KMS-11 (cell line): ENCODE results near the gene CRHR1.

Experiments
- H2AFZ ChIP-seq: fragments of 200-600 bp; sonication (generic); 2 replicates; pipeline ENCODE4 v1.6.1; 2016; ENCODE audit warnings: antibody characterized with exemption, mixed run types, low read depth
- H3K27ac ChIP-seq: fragments of 200-600 bp; sonication (generic); 2 replicates; pipeline ENCODE4 v1.6.1; 2016; ENCODE audit warnings: mild to moderate bottlenecking, mixed run types
- H3K27me3 ChIP-seq: fragments of 200-600 bp; sonication (generic); 2 replicates; pipeline ENCODE4 v1.6.1; 2017; ENCODE audit warnings: mild to moderate bottlenecking, low read depth, mixed run types, moderate library complexity; ENCODE audit not compliant: insufficient read depth
- H3K36me3 ChIP-seq: fragments of 200-600 bp; sonication (generic); 2 replicates; pipeline ENCODE4 v1.6.1; 2017; ENCODE audit warnings: mild to moderate bottlenecking, mixed run types; ENCODE audit not compliant: insufficient read depth
- H3K4me1 ChIP-seq: fragments of 200-600 bp; sonication (generic); 2 replicates; pipeline ENCODE4 v1.6.1; 2016; ENCODE audit warnings: mild to moderate bottlenecking, low read depth, mixed run types; ENCODE audit not compliant: poor library complexity, severe bottlenecking
- H3K4me2 ChIP-seq: fragments of 200-600 bp; sonication (generic); 2 replicates; pipeline ENCODE4 v1.7.0; 2016; ENCODE audit warnings: mild to moderate bottlenecking, mixed run types
- H3K4me3 ChIP-seq: fragments of 200-600 bp; sonication (generic); IDR thresholded peaks from 2 replicates; pipeline ENCODE4 v1.6.1; 2017; ENCODE audit warnings: low read depth, low read length, mixed read lengths; ENCODE audit not compliant: insufficient read depth
- H3K79me2 ChIP-seq: fragments of 200-600 bp; sonication (generic); 2 replicates; pipeline ENCODE4 v1.6.1; 2016; ENCODE audit warnings: low read depth, mixed run types; ENCODE audit not compliant: insufficient read depth
- H3K9ac ChIP-seq: fragments of 200-600 bp; sonication (generic); 2 replicates; pipeline ENCODE4 v1.6.1; 2016; ENCODE audit warnings: mild to moderate bottlenecking, mixed run types
- H4K20me1 ChIP-seq: fragments of 200-600 bp; sonication (generic); 2 replicates; pipeline ENCODE4 v1.6.1; 2016; ENCODE audit warnings: mild to moderate bottlenecking, mixed run types; ENCODE audit not compliant: insufficient read depth
- CTCF ChIP-seq: fragments of 200-600 bp; sonication (generic); conservative IDR thresholded peaks from 2 replicates; pipeline ENCODE4 v1.6.1; 2017; ENCODE audit warnings: low read depth, mild to moderate bottlenecking, antibody characterized with exemption, low read length, moderate library complexity, mixed read lengths

Gene CRHR1

GRCh38 chr17:45841186-45841585 is 57.1 kb downstream of the CRHR1 start:
- no peak overlapping the region for H3K4me3 ChIP-seq
- H3K27me3 ChIP-seq = peaks cover 23% of the 10 kb centered on the region; the same call in 1 of the 2 replicates
- H3K27ac ChIP-seq = no peak overlapping the region
- no peaks in the 10 kb centered on the region for H3K36me3 ChIP-seq
- H3K79me2 ChIP-seq = no peaks in the 10 kb centered on the region
- H2AFZ ChIP-seq = no peak overlapping the region
- H3K4me2 ChIP-seq = no peak overlapping the region
- TF ChIP-seq CTCF = no peak
- no peaks in the 10 kb centered on the region for H4K20me1 ChIP-seq
- no peak overlapping the region for H3K9ac ChIP-seq
- no peaks in the 10 kb centered on the region for H3K4me1 ChIP-seq

GRCh38 chr17:45841883-45842525 is 57.9 kb downstream of the CRHR1 start:
- Histone ChIP-seq H3K27ac (no peak overlapping the region), H3K9ac (no peak overlapping the region), H3K27me3 (peaks cover 17% of the 10 kb centered on the region; the same call in 1 of the 2 replicates), H3K36me3 (no peaks in the 10 kb centered on the region), H3K4me3 (no peak overlapping the region), H4K20me1 (no peaks in the 10 kb centered on the region), H3K4me1 (no peaks in the 10 kb centered on the region), H3K79me2 (no peaks in the 10 kb centered on the region), H3K4me2 (no peak overlapping the region), H2AFZ (no peak overlapping the region)
- TF ChIP-seq CTCF = no peak

- Histone ChIP-seq H4K20me1 (no peaks in the 10 kb centered on the region), H3K4me1 (no peaks in the 10 kb centered on the region), H3K27me3 (peaks cover 6% of the 10 kb centered on the region; the same call in 1 of the 2 replicates), H3K4me3 (no peak overlapping the region), H3K36me3 (no peaks in the 10 kb centered on the region), H3K9ac (no peak overlapping the region), H3K4me2 (no peak overlapping the region), H2AFZ (no peak overlapping the region), H3K27ac (no peak overlapping the region), H3K79me2 (no peaks in the 10 kb centered on the region)
- TF ChIP-seq CTCF = no peak
Measured at GRCh38 chr17:45843722-45844121, 59.6 kb downstream of the CRHR1 start.

- Histone ChIP-seq H2AFZ (no peak within 1 kb of the TSS), H3K4me1 (no peaks in the 10 kb centered on the region), H3K27ac (no peak within 1 kb of the TSS), H3K79me2 (no peaks in the 10 kb centered on the region), H4K20me1 (no peaks in the 10 kb centered on the region), H3K4me2 (no peak within 1 kb of the TSS), H3K27me3 (peaks cover 6% of the 10 kb centered on the region; the same call in 1 of the 2 replicates), H3K4me3 (no peak within 1 kb of the TSS), H3K36me3 (no peaks in the 10 kb centered on the region), H3K9ac (no peak within 1 kb of the TSS)
- no peak for TF ChIP-seq CTCF
Measured at GRCh38 chr17:45844695-45845375, 60.7 kb downstream of the CRHR1 start, which contains the start of gene SPPL2C. Gene SPPL2C (plus strand): TSS chr17:45844881. CDS start chr17:45844907, 26 bp downstream.
